Uterus (tissue), 2 donors: ENCODE results near the gene SNX9.

Experiments
- CTCF ChIP-seq, 4 experiments: fragments of 200-600 bp in 2 of 4; fragments of 450-650 bp in 2 of 4; sonication (generic) in 2 of 4; IDR thresholded peaks; one replicate each; pipeline ENCODE4 v1.5.1; 2016 to 2019; ENCODE audit warnings: antibody characterized with exemption in 4 of 4, mild to moderate bottlenecking in 2 of 4, moderate library complexity in 1 of 4
- POLR2A ChIP-seq, 2 donors: fragments of 450-650 bp; IDR thresholded peaks; one replicate each; pipeline ENCODE4 v1.6.1; 2016; ENCODE audit warnings: antibody characterized with exemption in 2 of 2, mild to moderate bottlenecking in 1 of 2, moderate library complexity in 1 of 2

DNA sequence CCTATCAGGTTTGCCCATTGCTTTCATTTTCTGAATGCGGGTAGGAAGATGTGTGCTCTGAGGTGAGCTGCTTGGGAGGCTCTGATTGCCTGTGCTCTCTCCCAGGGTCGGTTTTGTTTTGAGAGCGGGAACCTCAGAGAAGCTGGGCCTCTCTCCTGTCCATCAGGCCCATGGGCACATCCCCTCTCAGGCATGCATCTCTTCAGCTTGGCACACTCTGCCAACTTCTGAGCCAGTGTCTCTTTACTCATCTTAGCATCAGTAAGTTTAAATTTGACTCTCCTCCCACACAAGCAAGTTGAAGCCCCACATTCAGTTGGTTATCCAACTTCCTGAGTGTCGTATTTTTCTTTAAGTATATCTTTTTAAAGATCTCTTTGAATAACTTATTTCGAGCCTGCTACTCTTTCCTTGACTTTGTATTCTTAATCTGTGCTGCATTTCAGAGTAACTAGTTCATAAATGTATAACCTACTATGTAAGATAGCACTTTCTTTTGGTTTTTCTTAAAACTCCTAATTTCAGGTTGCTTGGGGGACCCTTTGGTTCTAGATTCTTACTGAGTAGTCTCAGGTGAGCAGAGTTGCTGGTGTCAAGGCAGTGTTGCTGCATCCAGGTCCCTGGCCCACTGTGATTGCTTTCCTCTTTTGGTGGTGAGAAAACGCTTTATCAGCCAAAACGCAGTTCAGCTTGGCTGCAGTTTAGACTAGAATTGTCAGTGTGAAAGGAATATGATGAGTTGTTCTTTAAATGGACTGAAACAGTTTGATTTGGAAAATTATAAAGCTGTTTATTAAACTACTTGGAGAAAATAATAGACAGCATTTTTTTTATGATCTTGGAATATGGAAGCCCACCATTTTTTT lies 54.8 kb downstream of the SNX9 start:
- TF ChIP-seq POLR2A (IDR thresholded peaks at IDR 0.05) (no peak), CTCF (IDR thresholded peaks at IDR 0.05) (no peak)
